WI38 (cell line): ENCODE measurements around the gene CIAO3.

Experiments used
- H3K4me3 ChIP-seq: 2 replicates; pipeline ENCODE4 v1.5.1; 2011; ENCODE audit warnings: low read depth, mild to moderate bottlenecking, control low read depth, low read length
- CTCF ChIP-seq: IDR thresholded peaks from 2 replicates; pipeline ENCODE4 v1.5.1; 2012; ENCODE audit warnings: low read depth, mild to moderate bottlenecking, control low read depth, low read length

CIAO3 gene

GRCh38 chr16:704047-704446 is 36.8 kb downstream of the CIAO3 start:
- TF ChIP-seq CTCF = no peak
- H3K4me3 ChIP-seq = no peak overlapping the region

- H3K4me3 ChIP-seq = no peak overlapping the region
- no peak for TF ChIP-seq CTCF
Observed at GRCh38 chr16:703406-703805, 37.4 kb downstream of the CIAO3 start.

GRCh38 chr16:702341-702740 is 38.5 kb downstream of the CIAO3 start:
- no peak for TF ChIP-seq CTCF

GRCh38 chr16:700684-701584 is 39.9 kb downstream of the CIAO3 start:
- no peak overlapping the region for H3K4me3 ChIP-seq
- TF ChIP-seq CTCF = no peak

More at GRCh38 chr16:702341-702740, 38.5 kb downstream of the CIAO3 start:
- H3K4me3 ChIP-seq = no peak overlapping the region

GRCh38 chr16:698911-699671 is 41.7 kb downstream of the CIAO3 start:
- TF ChIP-seq CTCF = no peak
- H3K4me3 ChIP-seq = no peak overlapping the region

- no peak for TF ChIP-seq CTCF
- no peak overlapping the region for H3K4me3 ChIP-seq
Observed at GRCh38 chr16:695355-696089, 45.3 kb downstream of the CIAO3 start.
